ENCODE data around the gene SLC51A.
"Not testable (repeated sequence)": the region's sequence is repeated elsewhere in the genome, so short reads cannot be mapped to it uniquely, and the experiment has no call there.

The SLC51A gene

GRCh38 chr3:196179380-196180308 lies 36.7 kb upstream of the SLC51A start:
- Histone ChIP-seq H3K27ac (no peak overlapping the region), H3K36me3 (replicated peaks) (no peaks in the 10 kb centered on the region), H3K27me3 (replicated peaks) (no peaks in the 10 kb centered on the region), H3K4me3 (ENCODE audit: low read depth, low read length) (no peak overlapping the region)
- peak; percentile 15 for TF ChIP-seq CTCF (IDR thresholded peaks at IDR 0.05; ENCODE audit: low read depth, low read length, missing control alignments)
- no peak for DNase-seq
- in situ Hi-C loops (cut with HindIII; ENCODE audit: low pct_ligation_motif_present, low sequenced_read_pairs): no loop called here

- Histone ChIP-seq H3K27ac (no peak overlapping the region), H3K4me3 (ENCODE audit: low read depth, low read length) (no peak overlapping the region), H3K36me3 (replicated peaks) (no peaks in the 10 kb centered on the region), H3K27me3 (replicated peaks) (no peaks in the 10 kb centered on the region)
- in situ Hi-C loops (cut with HindIII; ENCODE audit: low pct_ligation_motif_present, low sequenced_read_pairs): no loop called here
- no peak for TF ChIP-seq CTCF (IDR thresholded peaks at IDR 0.05; ENCODE audit: low read depth, low read length, missing control alignments)
- DNase-seq: no peak
Observed at GRCh38 chr3:196180346-196180745, 36.0 kb upstream of the SLC51A start.

GRCh38 chr3:196181127-196181546 lies 35.2 kb upstream of the SLC51A start:
- Histone ChIP-seq H3K27ac (no peak overlapping the region), H3K36me3 (replicated peaks) (no peaks in the 10 kb centered on the region), H3K4me3 (ENCODE audit: low read depth, low read length) (no peak overlapping the region), H3K27me3 (replicated peaks) (no peaks in the 10 kb centered on the region)
- TF ChIP-seq CTCF (IDR thresholded peaks at IDR 0.05; ENCODE audit: low read depth, low read length, missing control alignments): no peak
- no peak for DNase-seq
- in situ Hi-C loops (cut with HindIII; ENCODE audit: low pct_ligation_motif_present, low sequenced_read_pairs): no loop called here

- in situ Hi-C loops (cut with HindIII; ENCODE audit: low pct_ligation_motif_present, low sequenced_read_pairs): not testable (repeated sequence)
Observed at GRCh38 chr3:196184169-196184432, 32.2 kb upstream of the SLC51A start.

GRCh38 chr3:196184881-196185280 lies 31.5 kb upstream of the SLC51A start:
- H3K27me3 ChIP-seq (replicated peaks): no peaks in the 10 kb centered on the region
- in situ Hi-C loops (cut with HindIII; ENCODE audit: low pct_ligation_motif_present, low sequenced_read_pairs): no loop called here

More at GRCh38 chr3:196184169-196184432, 32.2 kb upstream of the SLC51A start:
- DNase-seq; H3K27me3 ChIP-seq (replicated peaks); H3K4me3 ChIP-seq (ENCODE audit: low read depth, low read length); H3K36me3 ChIP-seq (replicated peaks); H3K27ac ChIP-seq: not testable (repeated sequence)

More at GRCh38 chr3:196184881-196185280, 31.5 kb upstream of the SLC51A start:
- Histone ChIP-seq H3K36me3 (replicated peaks) (no peaks in the 10 kb centered on the region), H3K4me3 (ENCODE audit: low read depth, low read length) (no peak overlapping the region), H3K27ac (no peak overlapping the region)
- no peak for DNase-seq
- no peak for TF ChIP-seq CTCF (IDR thresholded peaks at IDR 0.05; ENCODE audit: low read depth, low read length, missing control alignments)
